RWPE2 (cell line): ENCODE results near the gene GPR173.

ENCODE experiments used
- ATAC-seq: fragments of 200-7000 bp; cut with Tn5 transposase; 3 replicates; pipeline ENCODE4 v1.9.1; 2021; ENCODE audit warnings: low read depth
- DNase-seq: peaks from one replicate; pipeline ENCODE4 v3.0.0-alpha.2; 2020; ENCODE audit warnings: low spot score
- H3K27ac ChIP-seq: fragments of 450-650 bp; 2 replicates; pipeline ENCODE4 v1.5.1; 2017; ENCODE audit warnings: mild to moderate bottlenecking; ENCODE audit not compliant: poor library complexity, severe bottlenecking
- H3K27me3 ChIP-seq: fragments of 250-450 bp; sonication (Bioruptor Pico); 2 replicates; pipeline ENCODE4 v1.5.1; 2021; ENCODE audit warnings: mild to moderate bottlenecking, moderate library complexity; ENCODE audit not compliant: insufficient read depth, poor library complexity, severe bottlenecking
- H3K36me3 ChIP-seq: fragments of 250-450 bp; sonication (Bioruptor Pico); 2 replicates; pipeline ENCODE4 v1.5.1; 2020; ENCODE audit warnings: low read depth, mild to moderate bottlenecking, moderate library complexity
- H3K4me1 ChIP-seq: fragments of 250-450 bp; sonication (Bioruptor Pico); 2 replicates; pipeline ENCODE4 v1.5.1; 2021; ENCODE audit warnings: mild to moderate bottlenecking, moderate library complexity; ENCODE audit not compliant: insufficient read depth, poor library complexity, severe bottlenecking
- H3K4me3 ChIP-seq: fragments of 250-450 bp; sonication (Bioruptor Pico); 2 replicates; pipeline ENCODE4 v1.5.1; 2021; ENCODE audit warnings: mild to moderate bottlenecking, moderate library complexity; ENCODE audit not compliant: severe bottlenecking
- H3K9me3 ChIP-seq: fragments of 250-450 bp; sonication (Bioruptor Pico); 2 replicates; pipeline ENCODE4 v1.5.1; 2021; ENCODE audit warnings: mild to moderate bottlenecking, moderate library complexity; ENCODE audit not compliant: severe bottlenecking
- CTCF ChIP-seq: fragments of 450-650 bp; IDR thresholded peaks from one replicate; pipeline ENCODE4 v1.5.1; 2017; ENCODE audit warnings: mild to moderate bottlenecking, moderate library complexity; ENCODE audit not compliant: poor library complexity, severe bottlenecking

The GPR173 gene

GRCh38 chrX:53082773-53083616, 34.4 kb downstream of the GPR173 start:
- Histone ChIP-seq H3K9me3 (no peaks in the 10 kb centered on the region), H3K4me1 (no peaks in the 10 kb centered on the region), H3K27ac (peak overlapping the region; percentile 38), H3K36me3 (peaks cover 28% of the 10 kb centered on the region), H3K27me3 (no peaks in the 10 kb centered on the region), H3K4me3 (peak overlapping the region; percentile 60)
- TF ChIP-seq CTCF: no peak
- ATAC-seq (no peak; the same call in 2 of the 3 replicates), DNase-seq (no peak)

- DNase-seq: no peak
Observed at GRCh38 chrX:53084043-53084570, 35.5 kb downstream of the GPR173 start.

GRCh38 chrX:53084863-53085262, 36.3 kb downstream of the GPR173 start:
- Histone ChIP-seq H3K27ac (no peak overlapping the region), H3K9me3 (no peaks in the 10 kb centered on the region), H3K36me3 (peaks cover 28% of the 10 kb centered on the region), H3K4me3 (no peak overlapping the region), H3K27me3 (no peaks in the 10 kb centered on the region), H3K4me1 (peaks cover 2% of the 10 kb centered on the region)
- ATAC-seq (no peak), DNase-seq (no peak)
- TF ChIP-seq CTCF: no peak

More at GRCh38 chrX:53084043-53084570, 35.5 kb downstream of the GPR173 start:
- Histone ChIP-seq H3K4me3 (no peak overlapping the region), H3K9me3 (no peaks in the 10 kb centered on the region), H3K36me3 (peaks cover 28% of the 10 kb centered on the region), H3K27ac (no peak overlapping the region), H3K27me3 (no peaks in the 10 kb centered on the region), H3K4me1 (peaks cover 2% of the 10 kb centered on the region)
- ATAC-seq: no peak
- TF ChIP-seq CTCF: no peak

GRCh38 chrX:53085661-53086229, 37.2 kb downstream of the GPR173 start:
- no peak for TF ChIP-seq CTCF
- Histone ChIP-seq H3K4me3 (no peak overlapping the region), H3K4me1 (peaks cover 2% of the 10 kb centered on the region), H3K9me3 (no peaks in the 10 kb centered on the region), H3K36me3 (peaks cover 28% of the 10 kb centered on the region), H3K27me3 (no peaks in the 10 kb centered on the region), H3K27ac (peak overlapping the region; percentile 83)
- DNase-seq (no peak), ATAC-seq (no peak)

- H3K27me3 ChIP-seq: no peaks in the 10 kb centered on the region
- H3K36me3 ChIP-seq: peaks cover 28% of the 10 kb centered on the region
- H3K4me3 ChIP-seq: no peak overlapping the region
- DNase-seq (no peak), ATAC-seq (no peak)
- peak overlapping the region; percentile 83 for H3K27ac ChIP-seq
- no peak for TF ChIP-seq CTCF
- H3K9me3 ChIP-seq: no peaks in the 10 kb centered on the region
- H3K4me1 ChIP-seq: peaks cover 2% of the 10 kb centered on the region
Observed at GRCh38 chrX:53086464-53086863, 37.9 kb downstream of the GPR173 start.
